HUES64 (cell line): ENCODE data around the gene ARHGEF17.
"Not testable (repeated sequence)": the region's sequence is repeated elsewhere in the genome, so short reads cannot be mapped to it uniquely, and the experiment has no call there.

Source experiments
- H3K27ac ChIP-seq: 2 replicates; pipeline ENCODE4 v1.7.0; 2013; ENCODE audit warnings: low read depth, low read length, inconsistent platforms
- H3K27me3 ChIP-seq: 2 replicates; pipeline ENCODE4 v1.6.1; 2013; ENCODE audit warnings: mild to moderate bottlenecking, low read length; ENCODE audit not compliant: insufficient read depth
- H3K36me3 ChIP-seq: 2 replicates; pipeline ENCODE4 v1.6.1; 2013; ENCODE audit warnings: mild to moderate bottlenecking, low read length; ENCODE audit not compliant: insufficient read depth
- H3K4me1 ChIP-seq: 2 replicates; pipeline ENCODE4 v1.6.1; 2013; ENCODE audit warnings: mild to moderate bottlenecking, low read length, moderate library complexity; ENCODE audit not compliant: insufficient read depth
- H3K4me3 ChIP-seq: 2 replicates; pipeline ENCODE4 v1.5.1; 2013; ENCODE audit warnings: mild to moderate bottlenecking, low read length, moderate library complexity
- H3K9ac ChIP-seq: 2 replicates; pipeline ENCODE4 v1.6.1; 2013; ENCODE audit warnings: mild to moderate bottlenecking, low read depth, low read length
- H3K9me3 ChIP-seq: 2 replicates; pipeline ENCODE4 v1.6.1; 2013; ENCODE audit warnings: low read depth, low read length; ENCODE audit not compliant: insufficient read depth
- WGBS: fragments of 150-250, 120-280 bp; methylation state at CpG from one replicate; pipeline ENCODE4 v1.1.7; 2013; ENCODE audit warnings: missing lambda C conversion rate; 5-methylcytosine and 5-hydroxymethylcytosine counted together

ARHGEF17 gene

GRCh38 chr11:73267906-73268540, 40.1 kb upstream of the ARHGEF17 start:
- Histone ChIP-seq H3K4me3 (no peak overlapping the region), H3K4me1 (peaks cover 8% of the 10 kb centered on the region; the same call in 1 of the 2 replicates), H3K9me3 (no peaks in the 10 kb centered on the region), H3K36me3 (no peaks in the 10 kb centered on the region), H3K27ac (no peak overlapping the region), H3K9ac (no peak overlapping the region), H3K27me3 (peaks cover 24% of the 10 kb centered on the region)
- WGBS = 87% methylated on average over 8 of the region's 8 CpGs

- no peaks in the 10 kb centered on the region for H3K9me3 ChIP-seq
- no peaks in the 10 kb centered on the region for H3K36me3 ChIP-seq
- H3K4me3 ChIP-seq = no peak overlapping the region
- peaks cover 21% of the 10 kb centered on the region for H3K27me3 ChIP-seq
- 92% methylated on average over 8 of the region's 8 CpGs for WGBS
- H3K9ac ChIP-seq = no peak overlapping the region
- H3K4me1 ChIP-seq = peaks cover 8% of the 10 kb centered on the region; the same call in 1 of the 2 replicates
- H3K27ac ChIP-seq = no peak overlapping the region
These were observed 39.3 kb upstream of the ARHGEF17 start for GRCh38 chr11:73268671-73269271.

- Histone ChIP-seq H3K27ac (no peak overlapping the region), H3K4me3 (no peak overlapping the region), H3K9ac (no peak overlapping the region; the same call in 1 of the 2 replicates), H3K4me1 (peaks cover 8% of the 10 kb centered on the region; the same call in 1 of the 2 replicates), H3K27me3 (peaks cover 14% of the 10 kb centered on the region), H3K36me3 (no peaks in the 10 kb centered on the region), H3K9me3 (no peaks in the 10 kb centered on the region)
- 83% methylated on average over 7 of the region's 7 CpGs for WGBS
These were observed 38.5 kb upstream of the ARHGEF17 start for GRCh38 chr11:73269459-73270015.

GRCh38 chr11:73270016-73270854, 37.8 kb upstream of the ARHGEF17 start:
- H3K27me3 ChIP-seq = peaks cover 7% of the 10 kb centered on the region
- 93% methylated on average over 7 of the region's 7 CpGs for WGBS
- H3K27ac ChIP-seq = no peak overlapping the region
- no peak overlapping the region for H3K4me3 ChIP-seq
- H3K36me3 ChIP-seq = no peaks in the 10 kb centered on the region
- no peaks in the 10 kb centered on the region for H3K9me3 ChIP-seq
- H3K9ac ChIP-seq = no peak overlapping the region
- H3K4me1 ChIP-seq = peaks cover 8% of the 10 kb centered on the region; the same call in 1 of the 2 replicates

- no peaks in the 10 kb centered on the region for H3K9me3 ChIP-seq
- peaks cover under 1% of the 10 kb centered on the region for H3K27me3 ChIP-seq
- H3K9ac ChIP-seq = no peak overlapping the region
- no peak overlapping the region for H3K27ac ChIP-seq
- H3K36me3 ChIP-seq = no peaks in the 10 kb centered on the region
- peaks cover 8% of the 10 kb centered on the region; the same call in 1 of the 2 replicates for H3K4me1 ChIP-seq
- H3K4me3 ChIP-seq = no peak overlapping the region
- 90% methylated on average over 18 of the region's 18 CpGs for WGBS
These were observed 37.1 kb upstream of the ARHGEF17 start for GRCh38 chr11:73270855-73271477.

- not testable (repeated sequence) for H3K27me3 ChIP-seq, H3K36me3 ChIP-seq, H3K4me3 ChIP-seq, H3K27ac ChIP-seq, H3K9me3 ChIP-seq, H3K9ac ChIP-seq, H3K4me1 ChIP-seq
- WGBS = 92% methylated on average over 8 of the region's 10 CpGs
These were observed 36.6 kb upstream of the ARHGEF17 start for GRCh38 chr11:73271478-73271865.

- Histone ChIP-seq H3K27me3 (no peaks in the 10 kb centered on the region; the same call in 1 of the 2 replicates), H3K27ac (no peak within 1 kb of the TSS), H3K9me3 (no peaks in the 10 kb centered on the region), H3K9ac (no peak within 1 kb of the TSS), H3K36me3 (no peaks in the 10 kb centered on the region), H3K4me3 (no peak within 1 kb of the TSS), H3K4me1 (peaks cover 8% of the 10 kb centered on the region; the same call in 1 of the 2 replicates)
- 81% methylated on average over 16 of the region's 17 CpGs for WGBS
These were observed 36.0 kb upstream of the ARHGEF17 start, which contains the start of gene P2RY6 for GRCh38 chr11:73271936-73272679. TSS of gene P2RY6 (plus strand) at chr11:73272338. CDS start at chr11:73296519, 24,181 bp downstream.

- no peak overlapping the region for H3K9ac ChIP-seq
These were observed 35.4 kb upstream of the ARHGEF17 start for GRCh38 chr11:73272680-73273038.

GRCh38 chr11:73273222-73273895, 34.7 kb upstream of the ARHGEF17 start:
- WGBS = 90% methylated on average over 6 of the region's 8 CpGs
- peaks cover 8% of the 10 kb centered on the region; the same call in 1 of the 2 replicates for H3K4me1 ChIP-seq
- no peaks in the 10 kb centered on the region for H3K36me3 ChIP-seq
- no peak overlapping the region for H3K27ac ChIP-seq
- no peak overlapping the region for H3K4me3 ChIP-seq
- no peak overlapping the region for H3K9ac ChIP-seq
- no peaks in the 10 kb centered on the region for H3K9me3 ChIP-seq
- H3K27me3 ChIP-seq = no peaks in the 10 kb centered on the region

More at GRCh38 chr11:73272680-73273038, 35.4 kb upstream of the ARHGEF17 start:
- Histone ChIP-seq H3K27ac (no peak overlapping the region), H3K27me3 (no peaks in the 10 kb centered on the region; the same call in 1 of the 2 replicates), H3K36me3 (no peaks in the 10 kb centered on the region), H3K4me3 (no peak overlapping the region), H3K9me3 (no peaks in the 10 kb centered on the region), H3K4me1 (peaks cover 8% of the 10 kb centered on the region; the same call in 1 of the 2 replicates)
- WGBS = 93% methylated on average over 7 of the region's 7 CpGs

- H3K36me3 ChIP-seq, H3K4me1 ChIP-seq, H3K4me3 ChIP-seq, H3K9ac ChIP-seq, H3K27me3 ChIP-seq, H3K27ac ChIP-seq, H3K9me3 ChIP-seq: not testable (repeated sequence)
- 93% methylated on average over 3 of the region's 4 CpGs for WGBS
These were observed 33.9 kb upstream of the ARHGEF17 start for GRCh38 chr11:73274191-73274590.
